ENCODE results near the gene TGFBR3L.
A peak's percentile ranks its signal among the peaks of the same experiment; 100 is the strongest.

The TGFBR3L gene

GRCh38 chr19:7904074-7905020, 10.3 kb upstream of the TGFBR3L start:
- peak; percentile 79 for DNase-seq (ENCODE audit: low spot score)

GRCh38 chr19:7905268-7905667, 9.4 kb upstream of the TGFBR3L start:
- no peak for DNase-seq (ENCODE audit: low spot score)

GRCh38 chr19:7905859-7906258, 8.8 kb upstream of the TGFBR3L start:
- no peak for DNase-seq (ENCODE audit: low spot score)

- DNase-seq (ENCODE audit: low spot score) = no peak
Observed at GRCh38 chr19:7907122-7907521, 7.5 kb upstream of the TGFBR3L start.

GRCh38 chr19:7907544-7907943, 7.1 kb upstream of the TGFBR3L start:
- DNase-seq (ENCODE audit: low spot score) = no peak

GRCh38 chr19:7908078-7908699, 6.4 kb upstream of the TGFBR3L start:
- DNase-seq (ENCODE audit: low spot score) = no peak

GRCh38 chr19:7908742-7909461, 5.7 kb upstream of the TGFBR3L start:
- no peak for DNase-seq (ENCODE audit: low spot score)

- no peak for DNase-seq (ENCODE audit: low spot score)
Observed at GRCh38 chr19:7909471-7910067, 5.1 kb upstream of the TGFBR3L start.

GRCh38 chr19:7910321-7911161, 4.1 kb upstream of the TGFBR3L start:
- no peak for DNase-seq (ENCODE audit: low spot score)

- no peak for DNase-seq (ENCODE audit: low spot score)
Observed at GRCh38 chr19:7911508-7912143, 3.0 kb upstream of the TGFBR3L start.

- no peak for DNase-seq (ENCODE audit: low spot score)
Observed at GRCh38 chr19:7912144-7912696, 2.4 kb upstream of the TGFBR3L start.

GRCh38 chr19:7912697-7913564, 1.7 kb upstream of the TGFBR3L start:
- no peak for DNase-seq (ENCODE audit: low spot score)

- no peak for DNase-seq (ENCODE audit: low spot score)
Observed at GRCh38 chr19:7913652-7914051, 978 bp upstream of the TGFBR3L start.

- DNase-seq (ENCODE audit: low spot score) = no peak
Observed at GRCh38 chr19:7914099-7914498, 531 bp upstream of the TGFBR3L start.

GRCh38 chr19:7915250-7916102, 846 bp downstream of the TGFBR3L start:
- no peak for DNase-seq (ENCODE audit: low spot score)

GRCh38 chr19:7916103-7916954, 1.7 kb downstream of the TGFBR3L start:
- peak; percentile 63 for DNase-seq (ENCODE audit: low spot score)

GRCh38 chr19:7916955-7917266, 2.3 kb downstream of the TGFBR3L start:
- no peak for DNase-seq (ENCODE audit: low spot score)
